ENCODE results near the gene SLC25A38. TPM values are rescaled to one million over a fixed set of nuclear protein-coding genes. Genes with fewer than 3 reads are reported as not detected.

SLC25A38 gene
- polyA plus RNA-seq, 10 donors, result 15.7 to 20.2 (median 16.7) TPM

DNA sequence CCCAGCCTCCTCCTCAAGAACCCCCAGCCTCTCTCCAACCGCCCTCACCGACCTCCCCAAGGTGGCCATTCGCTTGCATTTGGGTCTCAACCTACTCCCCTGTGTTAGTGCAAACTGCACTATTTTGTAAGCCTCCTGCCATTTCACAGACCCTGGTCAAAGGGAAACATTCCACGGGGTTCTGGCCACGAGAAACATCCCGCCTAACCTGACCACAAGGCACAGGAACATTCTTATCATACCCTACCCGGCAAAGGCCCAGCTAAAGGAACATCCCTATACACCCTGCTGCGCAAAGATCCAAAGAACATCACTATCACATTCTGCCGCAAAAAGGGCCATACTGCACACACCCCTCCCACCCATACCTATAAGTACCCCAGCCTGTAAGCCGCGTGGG lies 46.3 kb downstream of the SLC25A38 start:
- DNase-seq, result no peak

DNA sequence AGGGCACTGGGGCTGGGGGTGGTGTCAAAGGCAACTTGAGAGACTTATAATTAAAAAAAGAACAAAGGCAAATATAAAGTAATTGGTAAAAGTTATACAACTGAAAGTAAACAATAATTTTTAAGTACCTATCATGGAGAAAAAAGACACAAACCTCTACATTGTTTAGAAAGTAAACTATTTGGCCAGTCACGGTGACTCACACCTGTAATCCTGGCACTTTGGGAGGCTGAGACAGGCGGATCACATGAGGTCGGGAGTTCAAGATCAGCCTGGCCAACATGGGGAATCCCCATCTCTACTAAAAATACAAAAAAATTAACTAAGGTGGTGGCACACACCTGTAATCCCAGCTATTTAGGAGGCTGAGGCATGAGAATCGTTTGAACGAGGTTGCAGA lies 49.2 kb downstream of the SLC25A38 start:
- DNase-seq, result no peak

DNA sequence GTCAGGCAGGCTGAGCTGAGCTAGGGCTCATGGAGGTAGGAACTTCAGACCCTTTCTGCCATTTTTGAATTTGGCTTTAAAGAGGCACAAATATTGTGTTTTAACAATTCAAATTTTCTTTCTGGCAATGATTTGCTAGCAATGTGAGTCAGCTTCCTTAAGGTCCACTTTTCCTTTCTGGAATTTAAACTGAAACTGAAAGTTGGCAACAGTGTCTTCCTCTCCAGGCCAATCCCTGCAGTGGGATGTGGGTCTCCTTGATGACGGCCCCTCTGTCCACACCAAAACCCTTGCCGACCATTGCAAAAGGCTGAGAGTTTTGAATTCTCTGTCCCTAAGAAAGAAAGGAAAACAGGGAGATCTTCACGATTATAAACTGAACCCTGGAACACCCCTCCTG lies 50.5 kb downstream of the SLC25A38 start:
- peak in 1 of 3 donors; percentile 40 for DNase-seq

DNA sequence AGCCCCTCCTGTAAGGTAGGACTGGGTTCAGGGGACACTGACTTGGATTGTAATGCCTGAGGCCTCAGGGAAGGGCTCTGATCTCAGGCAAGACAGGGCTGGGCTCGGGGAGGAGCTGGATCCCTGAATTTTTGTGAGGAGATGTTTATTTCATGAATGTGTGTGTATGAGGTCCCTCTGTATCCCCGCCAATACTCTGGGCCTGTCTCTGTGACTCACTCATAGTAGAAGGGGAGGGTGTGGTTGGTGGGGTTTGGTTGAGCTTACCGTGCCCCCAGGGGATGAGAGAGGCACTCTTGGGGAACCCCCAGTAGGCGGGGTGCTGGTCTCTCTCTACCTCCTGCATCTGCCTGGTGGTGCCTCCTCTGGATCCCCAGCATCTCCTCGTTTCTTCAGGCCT lies 51.4 kb downstream of the SLC25A38 start:
- no peak for DNase-seq

DNA sequence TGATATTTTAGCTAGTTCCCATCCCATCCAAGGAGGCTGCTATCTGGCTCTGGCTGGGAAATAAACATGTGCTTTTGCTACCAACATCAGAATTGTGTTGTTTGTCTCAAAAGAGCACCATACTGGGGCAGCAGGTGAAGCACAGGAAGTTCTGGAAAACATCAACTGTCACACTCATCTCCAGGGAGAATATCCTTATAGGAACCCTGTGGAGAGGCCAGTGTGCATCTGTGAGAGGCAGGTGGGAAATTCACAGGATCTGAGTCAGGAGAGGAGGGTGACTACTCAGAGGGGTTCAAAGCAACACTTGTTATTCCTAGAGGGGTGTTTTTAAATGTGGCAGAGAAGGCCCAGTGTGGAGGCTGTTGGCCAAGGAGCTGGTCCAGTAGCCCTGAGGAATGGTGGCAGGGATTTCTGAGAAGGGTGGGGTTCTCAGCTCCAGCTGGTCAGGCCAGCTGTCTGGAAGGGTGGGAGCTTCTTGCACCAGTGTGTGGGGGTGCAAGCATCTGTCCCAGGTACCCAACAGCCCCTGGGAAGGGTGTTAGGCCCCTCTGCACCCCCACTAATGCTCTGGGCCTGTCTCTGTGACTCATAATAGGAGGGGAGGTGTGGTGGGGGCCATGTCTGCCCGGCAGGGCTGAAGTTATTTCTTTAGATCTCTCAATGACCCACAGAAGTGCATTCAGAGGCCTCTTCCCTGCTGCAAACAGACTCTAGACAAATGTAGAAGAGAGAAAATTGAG lies 52.0 kb downstream of the SLC25A38 start:
- no peak for DNase-seq

DNA sequence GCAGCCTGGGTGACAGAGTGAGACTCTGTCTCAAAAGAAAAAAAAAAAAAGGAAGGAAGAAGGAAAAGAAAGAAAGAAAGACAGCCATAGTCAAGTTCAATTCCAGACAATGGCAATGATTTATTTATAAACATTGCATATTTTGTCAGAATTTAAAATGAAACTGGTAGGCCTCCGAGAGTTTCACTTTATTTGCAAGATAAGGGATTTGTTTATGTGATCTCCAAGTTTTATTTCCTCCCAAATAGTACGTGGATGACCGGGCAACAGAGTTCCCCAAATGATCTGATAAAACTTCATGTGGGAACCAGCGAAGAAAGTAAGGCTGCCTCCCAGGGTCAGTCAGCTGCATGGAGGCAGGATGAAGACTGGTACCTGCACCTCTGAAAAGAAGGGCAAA lies 55.7 kb downstream of the SLC25A38 start:
- no peak for DNase-seq

DNA sequence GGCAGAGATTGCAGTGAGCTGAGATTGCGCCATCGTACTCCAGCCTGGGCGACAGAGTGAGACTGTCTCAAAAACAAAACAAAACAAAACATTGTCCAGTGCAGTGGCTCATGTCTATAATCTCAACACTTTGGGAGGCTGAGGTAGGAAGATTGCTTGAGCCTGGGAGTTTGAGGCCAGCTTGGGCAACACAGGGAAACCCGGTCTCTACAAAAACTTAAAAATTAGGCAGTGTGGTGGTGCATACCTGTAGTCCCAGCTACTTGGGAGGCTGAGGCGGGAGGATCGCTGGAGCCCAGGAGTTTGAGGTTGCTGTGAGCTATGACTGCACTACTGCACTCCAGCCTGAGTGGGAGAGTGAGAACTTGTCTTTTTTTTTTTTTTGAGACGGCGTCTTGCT lies 57.1 kb downstream of the SLC25A38 start:
- no peak for DNase-seq

DNA sequence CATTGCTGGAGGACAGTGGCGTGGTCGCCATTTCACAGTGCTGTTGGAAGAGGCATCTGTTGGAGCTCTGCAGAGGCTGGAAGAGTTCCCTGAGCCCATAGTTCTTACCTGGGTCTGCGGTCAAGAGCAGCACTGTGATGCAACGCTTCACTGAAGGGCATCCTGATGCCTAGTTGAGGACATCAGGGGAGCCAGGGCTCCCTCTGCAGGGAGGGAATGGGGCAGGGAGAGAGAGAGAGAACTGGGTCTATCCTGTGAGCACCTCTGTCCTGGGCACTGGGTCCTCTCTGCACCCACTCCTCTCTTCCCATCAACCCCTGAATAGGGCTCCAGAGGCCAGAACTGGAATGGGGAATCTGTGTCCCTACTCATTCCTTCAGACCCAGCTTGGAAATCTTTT lies 60.4 kb downstream of the SLC25A38 start:
- no peak for DNase-seq

DNA sequence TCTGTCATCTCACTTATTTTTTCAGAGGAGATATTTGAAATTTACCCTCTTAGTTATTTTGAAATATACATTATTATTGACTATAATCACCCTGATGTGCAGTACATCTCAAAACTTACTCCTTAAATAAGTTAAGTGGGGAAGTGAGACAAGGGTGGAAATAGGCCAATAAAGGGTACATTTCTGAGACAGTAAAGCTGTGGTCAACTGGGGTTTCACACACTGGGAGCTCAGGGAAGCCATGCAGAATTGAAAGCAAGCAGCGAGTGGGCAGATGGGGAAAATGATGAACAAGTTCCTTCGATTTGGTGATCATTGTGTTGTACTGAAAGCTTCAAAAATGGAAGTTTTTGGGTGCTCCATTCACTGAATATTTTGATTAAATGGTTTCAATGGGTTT lies 62.8 kb downstream of the SLC25A38 start:
- no peak for DNase-seq

DNA sequence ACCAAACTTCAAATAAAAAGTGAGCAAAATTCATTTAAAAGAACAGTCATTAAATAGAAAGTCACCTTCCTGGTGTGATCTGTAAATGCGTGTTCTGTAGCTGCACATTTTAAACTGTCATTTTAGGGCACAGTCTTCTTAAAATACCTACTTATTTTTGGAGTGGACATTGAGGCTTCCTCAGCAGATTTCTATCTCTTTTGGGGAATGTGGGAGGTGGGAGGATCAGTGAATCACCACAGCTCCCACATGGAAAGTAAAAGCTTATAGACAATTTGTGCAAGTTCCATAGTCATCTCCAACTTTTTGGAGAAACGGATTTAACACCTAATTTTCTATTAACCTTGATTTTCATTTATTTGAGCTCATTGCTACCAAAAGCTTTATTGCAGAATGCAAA lies 63.3 kb downstream of the SLC25A38 start:
- DNase-seq, result no peak

Other genes starting within 250 kb of the SLC25A38 start
- 1 to 10 TPM; 3.6 to 9.7 (median 6.1) TPM for gene CSRNP1, start 229.8 kb upstream of the SLC25A38 start, polyA plus RNA-seq (ENCODE audit: insufficient read length in 10 of 10)
- 100 to 1,000 TPM in 9 of 10 donors, 10 to 100 TPM in 1; 45.2 to 483 (median 169) TPM for gene XIRP1, start 190.8 kb upstream of the SLC25A38 start, polyA plus RNA-seq (ENCODE audit: insufficient read length in 10 of 10)
- gene CX3CR1, start 103.3 kb upstream of the SLC25A38 start, polyA plus RNA-seq (ENCODE audit: insufficient read length in 10 of 10), result 1 to 10 TPM; 2.1 to 4.7 (median 4.1) TPM
- under 1 TPM in 1 of 10 donors, not detected in 9; 0.12 TPM for gene CCR8, start 53.7 kb upstream of the SLC25A38 start, polyA plus RNA-seq (ENCODE audit: insufficient read length in 10 of 10)
- gene RPSA, start 23.4 kb downstream of the SLC25A38 start, polyA plus RNA-seq (ENCODE audit: insufficient read length in 10 of 10), result 1,000 to 10,000 TPM; 1,596 to 2,492 (median 2,126) TPM
- gene MOBP, start 84.3 kb downstream of the SLC25A38 start, polyA plus RNA-seq (ENCODE audit: insufficient read length in 10 of 10), result under 1 TPM in 5 of 10 donors, not detected in 5; 0.03 to 0.24 (median 0.06) TPM

Data from muscle of back (tissue), 11 donors.